Spleen (tissue), 7 donors: ENCODE measurements around the gene ZNF768.

ENCODE experiments used
- POLR2A ChIP-seq, 3 donors: fragments of 450-650 bp; IDR thresholded peaks; one replicate each; pipeline ENCODE4 v1.5.1; 2017; ENCODE audit warnings: antibody characterized with exemption in 3 of 3, mild to moderate bottlenecking in 1 of 3
- POLR2AphosphoS5 ChIP-seq, 3 donors: sonication (generic); formaldehyde crosslinking; IDR thresholded peaks; one replicate each; pipeline ENCODE4 v1.5.1; 2017; ENCODE audit warnings: antibody characterized with exemption in 3 of 3
- TF ChIP-seq, protein P1 (sequence below), 11 experiments: fragments of 200-600 bp in 7 of 11; fragments of 450-650 bp in 4 of 11; sonication (generic) in 4 of 11; IDR thresholded peaks in 8 of 11; conservative IDR thresholded peaks in 3 of 11; 1 replicate in 7 of 11; 2 replicates in 4 of 11; pipeline versions ENCODE4 v1.4.0 to v1.8.0; 2016 to 2021; ENCODE audit warnings: antibody characterized with exemption in 11 of 11, inconsistent platforms in 4 of 11, mild to moderate bottlenecking in 1 of 11
- donor health status: DM: no; HTN: no; CAD: no; lungs with moderate emphysema.
- donor health status: DM: no; HTN: no; CAD: no.
- donor health status: DM: no; HTN: no; CAD: no.

DNA sequence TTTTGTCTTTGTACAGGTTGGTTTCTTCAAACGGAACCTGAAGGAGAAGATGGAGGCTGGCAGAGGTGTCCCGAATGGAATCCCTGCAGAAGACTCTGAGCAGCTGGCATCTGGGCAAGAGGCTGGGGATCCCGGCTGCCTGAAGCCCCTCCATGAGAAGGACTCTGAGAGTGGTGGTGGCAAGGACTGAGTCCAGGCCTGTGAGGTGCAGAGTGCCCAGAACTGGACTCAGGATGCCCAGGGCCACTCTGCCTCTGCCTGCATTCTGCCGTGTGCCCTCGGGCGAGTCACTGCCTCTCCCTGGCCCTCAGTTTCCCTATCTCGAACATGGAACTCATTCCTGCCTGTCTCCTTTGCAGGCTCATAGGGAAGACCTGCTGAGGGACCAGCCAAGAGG, 4.9 kb downstream of the ZNF768 start:
- TF ChIP-seq, protein P1, sequence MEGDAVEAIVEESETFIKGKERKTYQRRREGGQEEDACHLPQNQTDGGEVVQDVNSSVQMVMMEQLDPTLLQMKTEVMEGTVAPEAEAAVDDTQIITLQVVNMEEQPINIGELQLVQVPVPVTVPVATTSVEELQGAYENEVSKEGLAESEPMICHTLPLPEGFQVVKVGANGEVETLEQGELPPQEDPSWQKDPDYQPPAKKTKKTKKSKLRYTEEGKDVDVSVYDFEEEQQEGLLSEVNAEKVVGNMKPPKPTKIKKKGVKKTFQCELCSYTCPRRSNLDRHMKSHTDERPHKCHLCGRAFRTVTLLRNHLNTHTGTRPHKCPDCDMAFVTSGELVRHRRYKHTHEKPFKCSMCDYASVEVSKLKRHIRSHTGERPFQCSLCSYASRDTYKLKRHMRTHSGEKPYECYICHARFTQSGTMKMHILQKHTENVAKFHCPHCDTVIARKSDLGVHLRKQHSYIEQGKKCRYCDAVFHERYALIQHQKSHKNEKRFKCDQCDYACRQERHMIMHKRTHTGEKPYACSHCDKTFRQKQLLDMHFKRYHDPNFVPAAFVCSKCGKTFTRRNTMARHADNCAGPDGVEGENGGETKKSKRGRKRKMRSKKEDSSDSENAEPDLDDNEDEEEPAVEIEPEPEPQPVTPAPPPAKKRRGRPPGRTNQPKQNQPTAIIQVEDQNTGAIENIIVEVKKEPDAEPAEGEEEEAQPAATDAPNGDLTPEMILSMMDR (IDR thresholded peaks at IDR 0.05 in 8 of 11, conservative IDR thresholded peaks at IDR 0.05 in 3 of 11): no peak
- no peak for TF ChIP-seq POLR2A (IDR thresholded peaks at IDR 0.05)
- peak in 1 of 3 donors; percentile 42 for TF ChIP-seq POLR2AphosphoS5 (IDR thresholded peaks at IDR 0.05)
